Endothelial cell of umbilical vein (primary cell): ENCODE data around the gene SLC25A31. TPM values are rescaled to one million over a fixed set of nuclear protein-coding genes. Genes with fewer than 3 reads are reported as not detected.

Experiments used
- BruUV-seq: library from RNA; stranded (reverse); fragments of 400-500 nt; replicated peaks from 2 replicates; lab custom pipeline; 2021; lab: Mats Ljungman, UMichigan
- CTCF ChIA-PET: fragments of 300-600, 350-600 bp; sonication (Branson Sonifier 250); formaldehyde crosslinking; loops from one replicate; lab custom pipeline; 2021; ENCODE audit warnings: antibody characterized with exemption, inconsistent platforms; lab: Charles Lee
- POLR2A ChIA-PET: fragments of 300-600, 350-600 bp; sonication (Branson Sonifier 250); formaldehyde crosslinking; loops from one replicate; lab custom pipeline; 2021; ENCODE audit warnings: antibody characterized with exemption, inconsistent platforms; lab: Charles Lee
- DNase-seq: peaks from one replicate; pipeline ENCODE4 v3.0.0-alpha.2; 2011; ENCODE audit warnings: low read depth, low spot score
- FAIRE-seq: peaks from 2 replicates; lab custom pipeline; 2011; peaks lifted over from hg19 to GRCh38; lab: Jason Lieb, UNC
- H2AFZ ChIP-seq: 2 replicates; pipeline ENCODE4 v1.6.0; 2012; ENCODE audit warnings: low read depth, low read length, control low read depth, inconsistent platforms
- H3K27ac ChIP-seq: 2 replicates; pipeline ENCODE4 v1.5.1; 2011; ENCODE audit warnings: low read depth, mild to moderate bottlenecking, control low read depth, low read length, moderate library complexity; ENCODE audit not compliant: insufficient read depth
- H3K27me3 ChIP-seq, 2 experiments: 2 replicates each; pipeline versions ENCODE4 v1.6.0 to v1.6.1; 2011; ENCODE audit warnings: low read length in 2 of 2, mixed read lengths in 1 of 2; ENCODE audit not compliant: control insufficient read depth in 2 of 2, insufficient read depth in 2 of 2
- H3K36me3 ChIP-seq, 2 experiments: 2 replicates in 1 of 2; 3 replicates in 1 of 2; pipeline ENCODE4 v1.5.1; 2011; ENCODE audit warnings: low read length in 2 of 2, mild to moderate bottlenecking in 1 of 2, moderate library complexity in 1 of 2; ENCODE audit not compliant: control insufficient read depth in 2 of 2, insufficient read depth in 2 of 2; ENCODE audit errors: extremely low read depth in 1 of 2
- H3K4me1 ChIP-seq: 3 replicates; pipeline ENCODE4 v1.5.1; 2011; ENCODE audit warnings: mild to moderate bottlenecking, low read length; ENCODE audit not compliant: control insufficient read depth, insufficient read depth; ENCODE audit errors: extremely low read depth
- H3K4me2 ChIP-seq: 2 replicates; pipeline ENCODE4 v1.6.1; 2011; ENCODE audit warnings: low read length, control low read depth, mixed read lengths; ENCODE audit not compliant: insufficient read depth
- H3K4me3 ChIP-seq, 3 experiments: fragments of 200-600 bp in 1 of 3; sonication (generic), shearing (Covaris generic) in 1 of 3; replicated peaks in 1 of 3; 2 replicates each; pipeline ENCODE4 v1.5.1; 2011 to 2016; ENCODE audit warnings: control low read depth in 3 of 3, low read length in 3 of 3, mild to moderate bottlenecking in 2 of 3, inconsistent platforms in 1 of 3, low read depth in 1 of 3, moderate library complexity in 1 of 3; ENCODE audit not compliant: insufficient read depth in 1 of 3
- H3K79me2 ChIP-seq: 2 replicates; pipeline ENCODE4 v1.6.0; 2012; ENCODE audit warnings: low read length, inconsistent platforms; ENCODE audit not compliant: control insufficient read depth, insufficient read depth
- H3K9ac ChIP-seq: replicated peaks from 2 replicates; pipeline ENCODE3; 2011; ENCODE audit warnings: low read length, control low read depth; ENCODE audit not compliant: insufficient read depth; ENCODE audit errors: extremely low read depth
- H3K9me1 ChIP-seq: replicated peaks from 3 replicates; pipeline ENCODE4 v1.6.0; 2011; ENCODE audit warnings: mild to moderate bottlenecking, low read length; ENCODE audit not compliant: control insufficient read depth, insufficient read depth; ENCODE audit errors: extremely low read depth
- H3K9me3 ChIP-seq: replicated peaks from 2 replicates; pipeline ENCODE4 v1.5.1; 2012; ENCODE audit warnings: low read length, inconsistent platforms; ENCODE audit not compliant: control insufficient read depth, insufficient read depth
- H4K20me1 ChIP-seq: replicated peaks from 2 replicates; pipeline ENCODE3; 2011; ENCODE audit warnings: mild to moderate bottlenecking, low read length; ENCODE audit not compliant: control insufficient read depth, insufficient read depth; ENCODE audit errors: extremely low read depth
- CTCF ChIP-seq, 2 donors: IDR thresholded peaks; 1 replicate in 1 of 2; 2 replicates in 1 of 2; pipeline ENCODE4 v1.5.1; 2011; ENCODE audit warnings: low read length in 2 of 2, mild to moderate bottlenecking in 2 of 2, moderate library complexity in 2 of 2, control low read depth in 1 of 2, inconsistent platforms in 1 of 2, low read depth in 1 of 2; ENCODE audit not compliant: insufficient read depth in 1 of 2; ENCODE audit errors: extremely low read depth in 1 of 2
- EZH2 ChIP-seq: IDR thresholded peaks from 2 replicates; pipeline ENCODE4 v1.6.1; 2012; ENCODE audit warnings: borderline replicate concordance, low read depth, mild to moderate bottlenecking, moderate library complexity, low read length, inconsistent platforms; ENCODE audit not compliant: severe bottlenecking
- FOS ChIP-seq: IDR thresholded peaks from 2 replicates; pipeline ENCODE4 v1.6.1; 2011; ENCODE audit warnings: mild to moderate bottlenecking, low read length, moderate library complexity, borderline replicate concordance; ENCODE audit not compliant: insufficient read depth
- GATA2 ChIP-seq: IDR thresholded peaks from 2 replicates; pipeline ENCODE4 v1.7.0; 2011; ENCODE audit warnings: low read depth, mild to moderate bottlenecking, moderate library complexity, mixed read lengths, low read length; ENCODE audit not compliant: insufficient read length, insufficient read depth
- JUN ChIP-seq: IDR thresholded peaks from 2 replicates; pipeline ENCODE4 v1.6.1; 2011; ENCODE audit warnings: borderline replicate concordance, low read depth; ENCODE audit not compliant: insufficient read length, insufficient read depth
- MAX ChIP-seq: IDR thresholded peaks from 2 replicates; pipeline ENCODE4 v1.6.1; 2011; ENCODE audit not compliant: insufficient read depth, insufficient read length
- MYC ChIP-seq: IDR thresholded peaks from one replicate; pipeline ENCODE4 v1.6.1; 2011; ENCODE audit warnings: mild to moderate bottlenecking, low read depth, low read length
- POLR2A ChIP-seq: IDR thresholded peaks from 2 replicates; pipeline ENCODE4 v1.6.1; 2012; ENCODE audit warnings: low read depth, mild to moderate bottlenecking, control low read depth, low read length
- POLR2AphosphoS5 ChIP-seq: IDR thresholded peaks from 2 replicates; pipeline ENCODE4 v1.6.1; 2012; ENCODE audit warnings: low read depth, mild to moderate bottlenecking, control low read depth, low read length, moderate library complexity; ENCODE audit not compliant: insufficient read depth
- dilution Hi-C: fragments of 300-500 bp; cut with MboI; formaldehyde crosslinking; loops from one replicate; pipeline ENCODE4 v1.15.0; 2019; ENCODE audit warnings: low sequenced_read_pairs; ENCODE audit not compliant: extremely low pct_ligation_motif_present
- intact Hi-C: fragments of 100-400 bp; cut with micrococcal nuclease; formaldehyde crosslinking; loops from one replicate; pipeline ENCODE4 v1.10.0; 2022
- polyA plus RNA-seq, 4 experiments: library from polyadenylated mRNA; depleted of rRNA in 3 of 4; stranded (reverse) in 3 of 4; unstranded in 1 of 4; fragments of >200 nt; gene quantifications; 2 replicates each; pipeline versions ENCODE4 v1.2.1 to v1.2.3, GENCODE V29; 2011 to 2012; ENCODE audit warnings: missing spikeins in 1 of 4
- total RNA-seq: library from RNA; stranded (reverse); gene quantifications from 2 replicates; pipeline ENCODE4 v1.2.3, GENCODE V29; 2021

Gene SLC25A31
- total and polyA plus RNA-seq, 2 donors (not counting 3 experiments of a cell fraction or from before 2014, with no cell fraction given) = not detected

- no TSS peak for BruUV-seq
- intact Hi-C loops = loop anchor here (2.0 to 5.0 kb wide), 3 partner anchors 151 to 503 kb away; partner anchors contain the start of genes INTU and PGRMC2
- dilution Hi-C loops = no loop called here
- peak; percentile 7 for DNase-seq
- H3K79me2 ChIP-seq = no peaks in the 10 kb centered on the region
- peak overlapping the region in 1 of 3 experiments; percentile 53 for H3K4me3 ChIP-seq
- no peak for FAIRE-seq
- ChIA-PET POLR2A (interaction anchor here (1.5 kb wide), 1 partner anchor 181 kb away, joined by 3 read pairs; the partner anchor contains the start of genes ABHD18 and MFSD8), CTCF (no interaction called here)
- H3K9me1 ChIP-seq = no peaks in the 10 kb centered on the region
- no peak for TF ChIP-seq MYC
- no peak for TF ChIP-seq CTCF (IDR thresholded peaks at IDR 0.05; ENCODE audit: extremely low read depth in 1 of 2, insufficient read depth in 1 of 2, low read depth in 1 of 2, low read length in 2 of 2)
- no peak for TF ChIP-seq POLR2AphosphoS5
- no peak for TF ChIP-seq JUN
- TF ChIP-seq POLR2A = no peak
- TF ChIP-seq EZH2 = no peak
- TF ChIP-seq FOS = no peak
- TF ChIP-seq GATA2 = no peak
- TF ChIP-seq MAX = no peak
- no peaks in the 10 kb centered on the region for H4K20me1 ChIP-seq
- H3K27me3 ChIP-seq = peaks cover 0 to 1% of the 10 kb centered on the region in 2 experiments
- peaks cover 2% of the 10 kb centered on the region for H3K4me1 ChIP-seq
- H3K4me2 ChIP-seq = peak overlapping the region; percentile 41
- no peaks in the 10 kb centered on the region for H3K9me3 ChIP-seq
- H3K36me3 ChIP-seq = no peaks in the 10 kb centered on the region
- peak overlapping the region; percentile 8 for H2AFZ ChIP-seq
- H3K9ac ChIP-seq = no peak overlapping the region
- H3K27ac ChIP-seq = no peak overlapping the region
Observed at GRCh38 chr4:127783955-127784770, 54.0 kb downstream of the SLC25A31 start.
